ENCODE measurements around the gene POLK.

The POLK gene

GRCh38 chr5:75611311-75612225 is 99.9 kb downstream of the POLK start, which contains the start of gene ANKDD1B:
Gene ANKDD1B, plus strand, starts transcription at chr5:75611453. Its CDS starts 182 bp downstream, at chr5:75611635.
- no peak for DNase-seq

- DNase-seq: no peak
These were observed 100.5 kb downstream of the POLK start for GRCh38 chr5:75612226-75612569.

- DNase-seq: no peak
These were observed 101.2 kb downstream of the POLK start for GRCh38 chr5:75612901-75613300.

GRCh38 chr5:75614176-75614575 is 102.5 kb downstream of the POLK start:
- DNase-seq: no peak

- DNase-seq: no peak
These were observed 104.7 kb downstream of the POLK start for GRCh38 chr5:75616371-75616881.

GRCh38 chr5:75616971-75617621 is 105.4 kb downstream of the POLK start:
- DNase-seq: no peak

GRCh38 chr5:75617736-75618352 is 106.2 kb downstream of the POLK start:
- DNase-seq: no peak

GRCh38 chr5:75620184-75620959 is 108.7 kb downstream of the POLK start:
- no peak for DNase-seq

GRCh38 chr5:75622564-75622963 is 110.9 kb downstream of the POLK start:
- no peak for DNase-seq

GRCh38 chr5:75623846-75624245 is 112.2 kb downstream of the POLK start:
- no peak for DNase-seq

GRCh38 chr5:75626959-75627358 is 115.3 kb downstream of the POLK start:
- no peak for DNase-seq

- no peak for DNase-seq
These were observed 116.1 kb downstream of the POLK start for GRCh38 chr5:75627801-75628200.

GRCh38 chr5:75630875-75631274 is 119.2 kb downstream of the POLK start:
- DNase-seq: no peak

GRCh38 chr5:75632321-75632720 is 120.6 kb downstream of the POLK start:
- DNase-seq: no peak

- DNase-seq: no peak
These were observed 126.3 kb downstream of the POLK start for GRCh38 chr5:75637949-75638348.

- DNase-seq: no peak
These were observed 128.0 kb downstream of the POLK start for GRCh38 chr5:75639535-75640311.

- DNase-seq: no peak
These were observed 128.7 kb downstream of the POLK start for GRCh38 chr5:75640395-75640794.

GRCh38 chr5:75640826-75641225 is 129.1 kb downstream of the POLK start:
- no peak for DNase-seq

GRCh38 chr5:75648712-75649111 is 137.0 kb downstream of the POLK start:
- DNase-seq: no peak
